Activated naive CD8-positive, alpha-beta T cell (primary cell): ENCODE measurements around the gene NUBP1.
"Not testable (repeated sequence)": the region's sequence is repeated elsewhere in the genome, so short reads cannot be mapped to it uniquely, and the experiment has no call there.

Experiments used
- H3K27ac Mint-ChIP-seq: one replicate; pipeline ENCODE4 v1.8.0; 2021; ENCODE audit warnings: mixed read lengths
- H3K27me3 Mint-ChIP-seq: one replicate; pipeline ENCODE4 v1.8.0; 2021; ENCODE audit warnings: mixed read lengths
- H3K36me3 Mint-ChIP-seq: one replicate; pipeline ENCODE4 v1.8.0; 2021; ENCODE audit warnings: mixed read lengths
- H3K4me1 Mint-ChIP-seq: one replicate; pipeline ENCODE4 v1.8.0; 2021; ENCODE audit warnings: low read depth, mixed read lengths
- H3K4me3 Mint-ChIP-seq: one replicate; pipeline ENCODE4 v1.8.0; 2021; ENCODE audit warnings: mild to moderate bottlenecking, mixed read lengths
- H3K9me3 Mint-ChIP-seq: one replicate; pipeline ENCODE4 v1.8.0; 2021; ENCODE audit warnings: low read depth, mixed read lengths

NUBP1 gene

DNA sequence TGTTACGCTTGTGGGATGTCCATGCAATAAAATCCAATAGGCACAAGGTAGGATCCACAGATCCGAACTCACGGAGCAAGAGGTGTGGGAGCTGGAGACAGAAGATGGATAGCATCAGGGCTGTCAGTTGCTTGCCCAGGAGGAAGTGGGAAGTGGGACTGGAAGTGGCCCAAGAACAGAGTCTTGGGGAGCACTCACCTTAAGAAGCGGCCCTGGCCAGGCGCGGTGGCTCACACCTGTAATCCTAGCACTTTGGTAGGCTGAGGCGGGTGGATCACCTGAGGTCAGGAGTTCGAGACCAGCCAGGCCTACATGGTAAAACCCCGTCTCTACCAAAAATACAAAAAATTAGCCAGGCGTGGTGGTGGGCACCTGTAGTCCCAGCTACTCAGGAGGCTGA is 2.4 kb upstream of the NUBP1 start:
- H3K4me3 Mint-ChIP-seq, H3K27me3 Mint-ChIP-seq, H3K27ac Mint-ChIP-seq, H3K9me3 Mint-ChIP-seq, H3K36me3 Mint-ChIP-seq: not testable (repeated sequence)
- peaks cover 49% of the 10 kb centered on the region for H3K4me1 Mint-ChIP-seq

GRCh38 chr16:10741844-10742243 is 1.8 kb upstream of the NUBP1 start:
- Mint-ChIP-seq H3K4me1 (peaks cover 49% of the 10 kb centered on the region), H3K4me3 (no peak overlapping the region), H3K9me3 (no peaks in the 10 kb centered on the region), H3K27me3 (no peaks in the 10 kb centered on the region), H3K27ac (no peak overlapping the region), H3K36me3 (peaks cover 5% of the 10 kb centered on the region)

DNA sequence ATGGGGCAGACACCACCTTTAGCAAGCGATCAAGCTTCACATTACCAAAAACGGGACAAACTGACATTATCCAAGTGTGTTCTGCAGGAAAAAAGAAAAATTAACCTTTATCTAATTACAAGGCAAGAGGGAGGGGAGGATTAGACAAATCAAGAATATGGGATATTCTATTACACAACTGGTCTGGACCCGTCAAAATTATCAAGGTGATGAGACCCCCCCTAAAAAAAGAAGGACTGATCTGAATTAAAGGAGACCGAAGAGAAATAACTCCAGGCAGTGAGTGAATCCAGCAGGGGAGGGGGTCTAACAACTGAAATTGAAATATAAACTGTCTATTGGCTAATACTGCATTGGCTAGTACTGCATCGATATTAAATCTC is 424 bp upstream of the NUBP1 start:
- Mint-ChIP-seq H3K4me1 (peaks cover 43% of the 10 kb centered on the region), H3K27ac (peak overlapping the region; percentile 99), H3K9me3 (no peaks in the 10 kb centered on the region), H3K4me3 (peak overlapping the region; percentile 93), H3K36me3 (peaks cover 10% of the 10 kb centered on the region), H3K27me3 (no peaks in the 10 kb centered on the region)

DNA sequence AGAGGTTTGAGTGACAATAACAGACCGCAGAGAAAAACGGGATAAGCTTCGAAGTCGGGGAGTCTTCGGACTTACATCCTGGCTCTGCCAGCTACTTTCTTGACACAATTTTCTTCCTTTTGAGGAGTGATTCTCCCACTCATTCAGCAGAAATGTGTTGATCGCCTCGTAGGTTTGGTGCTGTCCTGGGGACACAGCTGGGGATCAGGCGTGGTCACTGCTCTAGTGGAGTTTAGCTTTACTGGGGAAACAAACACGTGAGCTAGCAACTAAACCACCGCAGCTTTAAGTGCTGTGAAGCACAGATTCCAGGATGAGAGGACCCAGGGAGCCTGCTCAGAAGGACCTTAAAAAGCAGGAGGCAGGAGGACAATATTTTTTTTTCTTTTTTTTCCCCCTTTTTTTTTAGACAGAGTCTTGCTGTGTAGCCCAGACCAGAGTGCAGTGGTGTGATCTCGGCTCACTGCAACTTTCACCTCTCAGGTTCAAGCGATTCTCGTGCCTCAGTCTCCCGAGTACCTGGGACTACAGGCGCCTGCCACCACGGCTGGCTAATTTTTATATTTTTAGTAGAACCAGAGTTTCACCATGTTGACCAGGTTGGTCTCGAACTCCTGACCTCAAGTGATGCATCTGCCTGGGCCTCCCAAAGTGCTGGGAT is 858 bp downstream of the NUBP1 start:
- H3K4me1 Mint-ChIP-seq: peaks cover 43% of the 10 kb centered on the region
- no peaks in the 10 kb centered on the region for H3K27me3 Mint-ChIP-seq
- peak overlapping the region; percentile 99 for H3K27ac Mint-ChIP-seq
- peak overlapping the region; percentile 93 for H3K4me3 Mint-ChIP-seq
- H3K36me3 Mint-ChIP-seq: peaks cover 10% of the 10 kb centered on the region
- H3K9me3 Mint-ChIP-seq: no peaks in the 10 kb centered on the region

DNA sequence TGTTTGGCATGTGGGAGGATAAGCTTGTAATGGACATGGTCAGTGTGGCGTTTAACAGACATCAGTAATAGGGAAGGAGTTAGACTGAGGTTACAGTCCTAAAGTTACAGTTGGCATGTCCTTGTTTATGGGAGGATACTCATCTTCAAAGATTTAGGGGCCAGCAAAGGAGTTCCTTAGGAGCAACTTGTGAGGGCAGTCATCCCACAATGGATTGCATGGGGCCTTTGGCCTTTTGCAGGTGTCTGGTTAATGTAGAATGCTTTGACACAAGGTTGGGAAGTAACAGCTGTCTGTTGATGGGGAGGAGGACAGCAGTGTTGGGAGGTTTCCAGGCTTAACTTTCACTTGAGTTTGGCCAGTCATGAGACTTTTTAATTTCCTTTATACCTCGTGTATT is 2.2 kb downstream of the NUBP1 start:
- peaks cover 39% of the 10 kb centered on the region for H3K4me1 Mint-ChIP-seq
- no peaks in the 10 kb centered on the region for H3K27me3 Mint-ChIP-seq
- peak overlapping the region; percentile 61 for H3K4me3 Mint-ChIP-seq
- peaks cover 10% of the 10 kb centered on the region for H3K36me3 Mint-ChIP-seq
- no peaks in the 10 kb centered on the region for H3K9me3 Mint-ChIP-seq
- H3K27ac Mint-ChIP-seq: no peak overlapping the region

DNA sequence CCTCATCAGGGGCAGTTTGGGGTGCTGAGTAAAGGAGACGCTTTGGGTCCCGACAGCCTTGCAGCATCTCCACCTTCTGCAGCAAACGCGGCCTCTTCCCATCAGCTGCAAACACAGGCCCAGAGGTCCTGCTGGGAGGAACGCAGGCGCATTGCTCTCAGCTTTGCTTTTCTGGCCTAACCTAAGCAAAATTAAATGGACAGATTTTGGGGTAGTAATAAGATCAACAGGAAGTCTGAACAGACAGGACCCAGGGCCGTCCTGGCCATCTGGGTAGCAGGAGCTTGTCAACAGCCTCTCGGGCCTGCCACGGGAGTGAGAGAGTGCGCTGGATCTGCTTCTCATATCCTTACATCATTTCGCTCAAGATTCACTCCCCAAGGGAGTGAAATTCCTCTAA is 7.2 kb downstream of the NUBP1 start:
- Mint-ChIP-seq H3K27me3 (no peaks in the 10 kb centered on the region), H3K27ac (no peak overlapping the region), H3K9me3 (no peaks in the 10 kb centered on the region), H3K36me3 (peaks cover 8% of the 10 kb centered on the region), H3K4me3 (no peak overlapping the region), H3K4me1 (peaks cover 20% of the 10 kb centered on the region)

DNA sequence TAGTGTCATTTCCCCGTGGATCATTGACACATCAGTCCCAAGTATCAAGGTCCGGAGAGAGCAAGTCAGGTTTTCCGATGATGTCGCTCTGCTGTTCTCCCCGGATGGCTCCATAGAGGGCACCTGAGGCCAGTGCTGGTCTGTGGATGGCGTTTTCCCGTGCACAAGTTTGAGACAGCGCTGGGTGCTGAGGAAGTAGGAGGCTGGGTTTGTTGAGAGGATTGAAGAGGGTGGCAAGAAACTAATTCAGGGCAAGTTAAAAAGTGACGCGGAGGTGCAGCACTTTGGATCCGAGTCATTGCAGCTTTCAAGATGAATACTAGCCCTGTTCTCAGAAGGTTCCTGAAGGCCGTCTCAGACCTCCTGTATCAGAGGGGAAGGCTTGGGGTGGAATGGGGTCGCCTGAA is 7.7 kb downstream of the NUBP1 start:
- no peaks in the 10 kb centered on the region for H3K9me3 Mint-ChIP-seq
- peaks cover 16% of the 10 kb centered on the region for H3K4me1 Mint-ChIP-seq
- no peak overlapping the region for H3K27ac Mint-ChIP-seq
- H3K4me3 Mint-ChIP-seq: no peak overlapping the region
- no peaks in the 10 kb centered on the region for H3K27me3 Mint-ChIP-seq
- peaks cover 10% of the 10 kb centered on the region for H3K36me3 Mint-ChIP-seq

GRCh38 chr16:10752843-10753523 is 9.3 kb downstream of the NUBP1 start:
- Mint-ChIP-seq H3K36me3 (peaks cover 4% of the 10 kb centered on the region), H3K4me3 (no peak overlapping the region), H3K27ac (peak overlapping the region; percentile 38), H3K27me3 (no peaks in the 10 kb centered on the region), H3K9me3 (no peaks in the 10 kb centered on the region), H3K4me1 (peaks cover 16% of the 10 kb centered on the region)

- Mint-ChIP-seq H3K4me3 (no peak overlapping the region), H3K4me1 (peaks cover 14% of the 10 kb centered on the region), H3K27ac (no peak overlapping the region), H3K9me3 (no peaks in the 10 kb centered on the region), H3K27me3 (no peaks in the 10 kb centered on the region), H3K36me3 (peaks cover 4% of the 10 kb centered on the region)
Measured at GRCh38 chr16:10753670-10754069, 10.0 kb downstream of the NUBP1 start.

DNA sequence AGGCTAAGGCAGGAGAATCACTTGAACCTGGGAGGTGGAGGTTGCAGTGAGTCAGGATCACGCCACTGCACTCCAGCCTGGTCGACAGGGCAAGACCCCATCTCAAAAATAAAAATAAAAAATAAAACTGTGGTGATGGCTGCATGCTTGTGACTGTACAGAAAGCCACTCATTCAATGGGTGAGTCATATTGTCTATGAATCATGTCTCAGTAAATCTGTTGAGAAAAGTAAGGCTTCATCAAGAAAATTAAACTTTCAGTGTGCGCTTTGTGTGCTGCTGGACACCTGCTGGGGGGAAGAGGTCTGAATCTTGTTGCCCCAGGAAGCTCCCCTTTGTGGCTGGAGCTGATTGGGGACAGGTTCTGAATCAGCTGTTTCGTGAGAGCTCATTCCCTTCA is 11.3 kb downstream of the NUBP1 start:
- H3K4me1 Mint-ChIP-seq: peaks cover 7% of the 10 kb centered on the region
- no peaks in the 10 kb centered on the region for H3K9me3 Mint-ChIP-seq
- H3K36me3 Mint-ChIP-seq: peaks cover 7% of the 10 kb centered on the region
- peak overlapping the region; percentile 41 for H3K27ac Mint-ChIP-seq
- no peak overlapping the region for H3K4me3 Mint-ChIP-seq
- H3K27me3 Mint-ChIP-seq: no peaks in the 10 kb centered on the region

DNA sequence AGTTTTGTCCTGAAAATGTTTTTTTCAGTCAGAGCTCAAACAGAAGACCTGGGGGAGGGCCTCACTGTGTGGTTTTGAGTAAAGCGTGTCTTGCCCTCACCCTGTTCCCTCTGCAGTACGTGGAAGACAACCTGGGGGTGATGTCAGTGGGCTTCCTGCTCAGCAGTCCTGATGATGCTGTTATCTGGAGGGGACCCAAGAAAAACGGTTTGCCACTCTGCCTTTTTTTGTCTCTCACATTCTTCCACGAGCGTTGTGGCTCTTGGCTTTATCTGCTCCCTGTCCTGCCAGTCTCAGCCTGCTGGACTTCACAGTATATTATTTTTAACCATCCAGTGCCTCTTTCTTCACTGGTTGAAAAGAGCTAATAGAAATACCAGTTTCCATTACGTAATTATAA is 12.9 kb downstream of the NUBP1 start:
- H3K27ac Mint-ChIP-seq: no peak overlapping the region
- no peaks in the 10 kb centered on the region for H3K9me3 Mint-ChIP-seq

GRCh38 chr16:10760858-10761257 is 17.2 kb downstream of the NUBP1 start:
- Mint-ChIP-seq H3K27me3 (no peaks in the 10 kb centered on the region), H3K4me1 (peaks cover 4% of the 10 kb centered on the region), H3K27ac (no peak overlapping the region), H3K9me3 (no peaks in the 10 kb centered on the region), H3K36me3 (peaks cover 15% of the 10 kb centered on the region), H3K4me3 (no peak overlapping the region)

More for the DNA sequence above, 12.9 kb downstream of the NUBP1 start:
- Mint-ChIP-seq H3K27me3 (no peaks in the 10 kb centered on the region), H3K4me3 (no peak overlapping the region), H3K36me3 (peaks cover 12% of the 10 kb centered on the region), H3K4me1 (peaks cover 3% of the 10 kb centered on the region)

DNA sequence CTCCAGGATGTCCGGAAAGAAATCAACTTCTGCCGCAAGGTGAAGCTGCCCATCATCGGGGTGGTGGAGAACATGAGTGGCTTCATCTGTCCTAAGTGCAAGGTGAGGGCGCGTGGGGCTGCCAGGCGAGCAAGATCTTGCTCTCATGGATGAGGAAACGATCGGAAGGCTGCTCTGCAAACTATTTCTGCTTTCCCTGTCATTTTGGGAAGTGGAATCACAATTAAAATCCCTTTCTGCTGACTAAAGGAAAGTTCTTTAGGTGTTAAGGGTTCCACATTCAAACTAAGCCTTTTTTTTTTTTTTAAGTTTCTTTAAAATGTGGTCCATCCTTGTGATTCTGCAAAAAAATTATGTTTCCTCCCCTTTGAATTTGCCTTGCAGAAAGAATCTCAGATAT is 17.7 kb downstream of the NUBP1 start:
- Mint-ChIP-seq H3K27me3 (no peaks in the 10 kb centered on the region), H3K4me1 (peaks cover 4% of the 10 kb centered on the region), H3K36me3 (peaks cover 14% of the 10 kb centered on the region), H3K4me3 (no peak overlapping the region), H3K9me3 (no peaks in the 10 kb centered on the region), H3K27ac (no peak overlapping the region)

- H3K27ac Mint-ChIP-seq: no peak overlapping the region
- H3K27me3 Mint-ChIP-seq: no peaks in the 10 kb centered on the region
- peaks cover 4% of the 10 kb centered on the region for H3K4me1 Mint-ChIP-seq
- H3K4me3 Mint-ChIP-seq: no peak overlapping the region
- H3K36me3 Mint-ChIP-seq: peaks cover 14% of the 10 kb centered on the region
- H3K9me3 Mint-ChIP-seq: no peaks in the 10 kb centered on the region
Measured at GRCh38 chr16:10762336-10763016, 18.8 kb downstream of the NUBP1 start.

- Mint-ChIP-seq H3K4me3 (no peak overlapping the region), H3K27me3 (no peaks in the 10 kb centered on the region), H3K27ac (no peak overlapping the region), H3K4me1 (peaks cover 4% of the 10 kb centered on the region), H3K36me3 (peaks cover 14% of the 10 kb centered on the region), H3K9me3 (no peaks in the 10 kb centered on the region)
Measured at GRCh38 chr16:10763456-10763855, 19.8 kb downstream of the NUBP1 start.
